K562 (cell line): Measurements from ENCODE around the gene PREX1. TPM values are rescaled to one million over a fixed set of nuclear protein-coding genes. Genes with fewer than 3 reads are reported as not detected.

Experiments
- ATAC-seq: fragments of 200-7000 bp; cut with Tn5 transposase; 3 replicates; pipeline ENCODE4 v1.9.1; 2020; ENCODE audit warnings: moderate library complexity
- BruUV-seq: library from RNA; stranded (reverse); fragments of 400-500 nt; replicated peaks from 2 replicates; lab custom pipeline; 2021; lab: Mats Ljungman, UMichigan
- CTCF ChIA-PET: fragments of 300-600 bp; formaldehyde crosslinking; extraction: SDS; loops from one replicate; lab custom pipeline; 2021; ENCODE audit warnings: low intra/inter-chr PET ratio; lab: Yijun Ruan, JAX
- POLR2A ChIA-PET: fragments of 300-600, 350-650 bp; sonication (Branson Sonifier 250); formaldehyde crosslinking; extraction: SDS; loops from one replicate; lab custom pipeline; 2021; ENCODE audit warnings: antibody characterized with exemption, inconsistent platforms; lab: Yijun Ruan, JAX
- DNase-seq, 4 experiments: peaks; one replicate each; pipeline versions ENCODE4 v3.0.0 to v3.0.0-alpha.2; 2011 to 2018; ENCODE audit warnings: low spot score in 3 of 4, mixed read lengths in 3 of 4; ENCODE audit errors: extremely low read depth in 1 of 4
- FAIRE-seq: peaks from 2 replicates; lab custom pipeline; 2011; peaks lifted over from hg19 to GRCh38; lab: Jason Lieb, UNC
- H2AFZ ChIP-seq: 2 replicates; pipeline ENCODE4 v1.6.0; 2011; ENCODE audit warnings: low read depth, low read length, control low read depth, inconsistent platforms
- H3K27ac ChIP-seq: fragments of 200-600 bp; 3 replicates; pipeline ENCODE4 v1.8.0; 2011; ENCODE audit warnings: low read depth, mild to moderate bottlenecking, control low read depth, inconsistent platforms, low read length, moderate library complexity, mixed read lengths; ENCODE audit errors: extremely low read depth
- H3K27me3 ChIP-seq, 2 experiments: fragments of 300-600 bp in 1 of 2; 2 replicates in 1 of 2; 3 replicates in 1 of 2; pipeline versions ENCODE4 v1.6.0 to v1.8.0; 2011; ENCODE audit warnings: inconsistent platforms in 2 of 2, low read length in 2 of 2, mild to moderate bottlenecking in 1 of 2, mixed read lengths in 1 of 2, moderate library complexity in 1 of 2; ENCODE audit not compliant: control insufficient read depth in 2 of 2, insufficient read depth in 2 of 2
- H3K36me3 ChIP-seq: fragments of 300-600 bp; 3 replicates; pipeline ENCODE4 v1.8.0; 2011; ENCODE audit warnings: mild to moderate bottlenecking, low read length, inconsistent platforms; ENCODE audit not compliant: control insufficient read depth, insufficient read depth
- H3K4me1 ChIP-seq, 2 experiments: fragments of 200-600 bp in 1 of 2; replicated peaks in 1 of 2; 2 replicates in 1 of 2; 3 replicates in 1 of 2; pipeline versions ENCODE4 v1.5.1 to v1.8.0; 2011; ENCODE audit warnings: inconsistent platforms in 2 of 2, low read length in 2 of 2, mild to moderate bottlenecking in 1 of 2, mixed read lengths in 1 of 2, moderate library complexity in 1 of 2; ENCODE audit not compliant: control insufficient read depth in 2 of 2, insufficient read depth in 2 of 2
- H3K4me2 ChIP-seq: 2 replicates; pipeline ENCODE4 v1.6.1; 2011; ENCODE audit warnings: low read length, control low read depth, inconsistent platforms, mixed read lengths; ENCODE audit not compliant: insufficient read depth
- H3K4me3 ChIP-seq: fragments of 200-600 bp; sonication (generic), shearing (Covaris generic); 2 replicates; pipeline ENCODE4 v1.5.1; 2016; ENCODE audit warnings: control low read depth, inconsistent platforms
- H3K79me2 ChIP-seq: fragments of 200-600 bp; 3 replicates; pipeline ENCODE4 v1.8.0; 2011; ENCODE audit warnings: low read length, inconsistent platforms; ENCODE audit not compliant: control insufficient read depth, insufficient read depth
- H3K9ac ChIP-seq, 2 experiments: 2 replicates each; pipeline versions ENCODE4 v1.6.0 to v1.6.1; 2011; ENCODE audit warnings: low read depth in 2 of 2, low read length in 2 of 2, control low read depth in 1 of 2, inconsistent platforms in 1 of 2, mild to moderate bottlenecking in 1 of 2, mixed read lengths in 1 of 2; ENCODE audit not compliant: insufficient read depth in 1 of 2
- H3K9me1 ChIP-seq: one replicate; pipeline ENCODE4 v1.6.0; 2011; ENCODE audit warnings: inconsistent platforms, mild to moderate bottlenecking, low read length, moderate library complexity; ENCODE audit not compliant: control insufficient read depth, insufficient read depth
- H3K9me3 ChIP-seq: replicated peaks from 2 replicates; pipeline ENCODE4 v1.5.1; 2011; ENCODE audit warnings: low read depth, low read length, inconsistent platforms; ENCODE audit not compliant: control insufficient read depth, insufficient read depth
- H4K20me1 ChIP-seq: replicated peaks from 2 replicates; pipeline ENCODE4 v1.6.1; 2011; ENCODE audit warnings: low read length, inconsistent platforms, mixed read lengths; ENCODE audit not compliant: control insufficient read depth, insufficient read depth
- CC2D1A ChIP-seq: fragments of 450-650 bp; IDR thresholded peaks from 2 replicates; pipeline ENCODE4 v1.6.1; 2017; ENCODE audit warnings: mild to moderate bottlenecking
- CGGBP1 ChIP-seq: fragments of 250-450 bp; sonication (Bioruptor Pico); IDR thresholded peaks from 2 replicates; pipeline ENCODE4 v1.9.0; 2021; ENCODE audit warnings: mild to moderate bottlenecking
- ELF4 ChIP-seq: fragments of 450-650 bp; formaldehyde crosslinking; IDR thresholded peaks from 2 replicates; pipeline ENCODE4 v1.4.0; 2022; ENCODE audit warnings: missing genetic modification characterization
- ESRRB ChIP-seq: fragments of 250-450 bp; sonication (Bioruptor Pico); IDR thresholded peaks from 2 replicates; pipeline ENCODE4 v1.5.0; 2020; ENCODE audit warnings: mild to moderate bottlenecking, moderate library complexity, borderline replicate concordance
- GTF2F1 ChIP-seq: IDR thresholded peaks from 2 replicates; pipeline ENCODE4 v1.6.1; 2011; ENCODE audit warnings: low read depth, low read length, improper control_type of control experiment
- POU5F1 ChIP-seq: fragments of 150-350 bp; IDR thresholded peaks from 2 replicates; pipeline ENCODE4 v1.6.1; 2014; ENCODE audit warnings: borderline replicate concordance, low read length, low read depth, mild to moderate bottlenecking; ENCODE audit not compliant: partially characterized antibody
- PTBP1 ChIP-seq: fragments of 200-400 bp; formaldehyde crosslinking; IDR thresholded peaks from 2 replicates; pipeline ENCODE4 v1.6.1; 2017; ENCODE audit warnings: low read depth, low read length
- U2AF1 ChIP-seq: fragments of 200-400 bp; formaldehyde crosslinking; optimal IDR thresholded peaks from 2 replicates; pipeline ENCODE3; 2017; ENCODE audit warnings: mild to moderate bottlenecking, low read depth, low read length, moderate library complexity
- ZNF121 ChIP-seq: sonication (generic); formaldehyde crosslinking; conservative IDR thresholded peaks from 2 replicates; pipeline ENCODE4 v1.8.0; 2022; ENCODE audit warnings: missing genetic modification reagents
- ZNF175 ChIP-seq: fragments of 200-800 bp; sonication (Bioruptor generic); IDR thresholded peaks from 2 replicates; pipeline ENCODE4 v1.6.1; 2016; ENCODE audit warnings: low read depth, mild to moderate bottlenecking, missing genetic modification characterization, missing compliant biosample characterization
- WGBS: fragments of 100-300 bp; shearing (Covaris generic); methylation state at CpG from one replicate; pipeline ENCODE4 v1.1.6; 2016; ENCODE audit warnings: low coverage, mixed read lengths; ENCODE audit not compliant: insufficient coverage; ENCODE audit errors: missing lambda C conversion rate; 5-methylcytosine and 5-hydroxymethylcytosine counted together
- in situ Hi-C: fragments of 300-500 bp; cut with MboI; formaldehyde crosslinking; loops from 4 replicates; pipeline ENCODE4 v1.15.0; 2018; ENCODE audit warnings: inconsistent platforms, mixed read lengths
- intact Hi-C: fragments of 100-400 bp; cut with micrococcal nuclease; formaldehyde crosslinking; loops from 2 replicates; pipeline ENCODE4 v1.14.2; 2022
- polyA plus RNA-seq, 8 experiments: library from polyadenylated mRNA; depleted of rRNA in 4 of 8; stranded (reverse) in 5 of 8; unstranded in 3 of 8; fragments of >200 nt; fragmentation: Nextera tagmentation in 2 of 8; fragmentation: Illumina TruSeq in 1 of 8; extraction: Ambion mirVana in 2 of 8; extraction: Trizol in 1 of 8; gene quantifications; 2 replicates each; pipeline versions ENCODE4 v1.2.1 to v1.2.3, GENCODE V29; 2011 to 2014; ENCODE audit warnings: inconsistent platforms in 1 of 8, missing spikeins in 1 of 8
- total RNA-seq, 7 experiments: library from RNA; depleted of rRNA in 6 of 7; stranded (reverse); fragments of >200 nt in 6 of 7; fragmentation: Illumina TruSeq in 2 of 7; extraction: Trizol in 2 of 7; gene quantifications; 2 replicates each; pipeline versions ENCODE4 v1.2.1 to v1.2.3, GENCODE V29; 2011 to 2021; ENCODE audit warnings: low replicate concordance in 1 of 7
- TF ChIP-seq, protein P1 (sequence below): fragments of 450-650 bp; IDR thresholded peaks from 2 replicates; pipeline ENCODE4 v1.7.1; 2018; ENCODE audit warnings: mild to moderate bottlenecking, low read depth; ENCODE audit not compliant: partially characterized antibody
- TF ChIP-seq, protein P2 (sequence below): fragments of 250-450 bp; sonication (Bioruptor Pico); IDR thresholded peaks from 2 replicates; pipeline ENCODE4 v1.5.0; 2021

PREX1 gene
- total and polyA plus RNA-seq, 9 of the 15 experiments (the other 6 are each of a cell fraction or from before 2014, with no cell fraction given), result 0.37 to 10.4 (median 4.8) TPM

DNA sequence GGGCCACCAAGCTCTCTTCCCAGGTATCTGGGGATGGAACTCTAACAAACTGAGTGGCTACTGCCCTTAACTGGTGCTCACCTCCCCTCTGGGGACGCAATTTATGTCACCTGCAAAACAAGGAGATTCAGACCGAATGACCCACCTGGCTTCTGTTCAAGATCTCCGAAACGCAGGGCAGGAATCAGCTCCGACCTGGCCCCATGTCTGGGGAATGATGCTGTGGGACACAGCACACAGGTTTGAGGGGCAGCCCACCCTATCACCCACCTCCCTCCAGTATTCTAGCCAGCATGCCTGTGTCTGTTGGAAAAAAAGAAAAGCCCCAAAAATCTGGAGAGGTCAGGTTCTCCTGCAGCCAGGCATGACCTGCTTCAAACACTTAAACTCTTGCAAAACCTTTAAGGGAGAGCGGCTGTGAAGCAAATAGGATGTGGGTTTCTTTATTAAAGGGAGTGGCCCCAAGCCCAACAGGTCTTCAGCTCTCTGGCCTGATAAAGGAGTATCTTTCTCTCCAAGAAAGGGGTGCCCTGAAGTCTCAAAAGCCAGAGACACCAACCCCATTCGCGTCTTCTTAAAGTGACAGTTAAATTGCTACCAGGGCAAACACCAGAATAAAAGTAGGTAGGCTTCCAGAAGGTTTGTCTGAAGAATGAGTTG, 6.4 kb downstream of the PREX1 start:
- TF ChIP-seq ESRRB (CRISPR knock-in tag) (no peak), GTF2F1 (no peak), CGGBP1 (CRISPR knock-in tag) (no peak), PTBP1 (no peak), ELF4 (CRISPR knock-in tag) (no peak), U2AF1 (no peak), CC2D1A (no peak), ZNF121 (CRISPR knock-in tag) (no peak), ZNF175 (no peak), POU5F1 (no peak)
- TF ChIP-seq, protein P1, sequence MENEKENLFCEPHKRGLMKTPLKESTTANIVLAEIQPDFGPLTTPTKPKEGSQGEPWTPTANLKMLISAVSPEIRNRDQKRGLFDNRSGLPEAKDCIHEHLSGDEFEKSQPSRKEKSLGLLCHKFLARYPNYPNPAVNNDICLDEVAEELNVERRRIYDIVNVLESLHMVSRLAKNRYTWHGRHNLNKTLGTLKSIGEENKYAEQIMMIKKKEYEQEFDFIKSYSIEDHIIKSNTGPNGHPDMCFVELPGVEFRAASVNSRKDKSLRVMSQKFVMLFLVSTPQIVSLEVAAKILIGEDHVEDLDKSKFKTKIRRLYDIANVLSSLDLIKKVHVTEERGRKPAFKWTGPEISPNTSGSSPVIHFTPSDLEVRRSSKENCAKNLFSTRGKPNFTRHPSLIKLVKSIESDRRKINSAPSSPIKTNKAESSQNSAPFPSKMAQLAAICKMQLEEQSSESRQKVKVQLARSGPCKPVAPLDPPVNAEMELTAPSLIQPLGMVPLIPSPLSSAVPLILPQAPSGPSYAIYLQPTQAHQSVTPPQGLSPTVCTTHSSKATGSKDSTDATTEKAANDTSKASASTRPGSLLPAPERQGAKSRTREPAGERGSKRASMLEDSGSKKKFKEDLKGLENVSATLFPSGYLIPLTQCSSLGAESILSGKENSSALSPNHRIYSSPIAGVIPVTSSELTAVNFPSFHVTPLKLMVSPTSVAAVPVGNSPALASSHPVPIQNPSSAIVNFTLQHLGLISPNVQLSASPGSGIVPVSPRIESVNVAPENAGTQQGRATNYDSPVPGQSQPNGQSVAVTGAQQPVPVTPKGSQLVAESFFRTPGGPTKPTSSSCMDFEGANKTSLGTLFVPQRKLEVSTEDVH, result no peak
- TF ChIP-seq, protein P2, sequence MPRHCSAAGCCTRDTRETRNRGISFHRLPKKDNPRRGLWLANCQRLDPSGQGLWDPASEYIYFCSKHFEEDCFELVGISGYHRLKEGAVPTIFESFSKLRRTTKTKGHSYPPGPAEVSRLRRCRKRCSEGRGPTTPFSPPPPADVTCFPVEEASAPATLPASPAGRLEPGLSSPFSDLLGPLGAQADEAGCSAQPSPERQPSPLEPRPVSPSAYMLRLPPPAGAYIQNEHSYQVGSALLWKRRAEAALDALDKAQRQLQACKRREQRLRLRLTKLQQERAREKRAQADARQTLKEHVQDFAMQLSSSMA (CRISPR knock-in tag), result no peak
- Histone ChIP-seq H3K4me3 (no peak overlapping the region), H3K79me2 (no peaks in the 10 kb centered on the region), H3K4me1 (no peaks in the 10 kb centered on the region; a peak in 1 of 5 replicates), H3K36me3 (no peaks in the 10 kb centered on the region), H3K27ac (no peak overlapping the region), H3K9me1 (no peaks in the 10 kb centered on the region), H3K9me3 (no peaks in the 10 kb centered on the region), H4K20me1 (0 out of 2 replicates have a peak, but pooled peaks cover 9% of the 10 kb centered on the region), H2AFZ (no peak overlapping the region), H3K27me3 (no peaks in the 10 kb centered on the region), H3K9ac (no peak overlapping the region), H3K4me2 (no peak overlapping the region)
- CTCF ChIA-PET, result no interaction called here
- DNase-seq (no peak), FAIRE-seq (no peak), ATAC-seq (no peak)
- BruUV-seq, result no TSS peak
- 30% methylated on average over 8 of the region's 8 CpGs for WGBS
- in situ Hi-C loops, result no loop called here
- POLR2A ChIA-PET, result interaction anchor here (0.6 kb wide), 1 partner anchor 121 kb away, joined by 3 read pairs; no protein-coding TSS in a partner anchor
- intact Hi-C loops, result no loop called here
